ENCODE results near the gene TMA7B.

- TF ChIP-seq POLR2A (IDR thresholded peaks at IDR 0.05) (no peak), CTCF (IDR thresholded peaks at IDR 0.05) (no peak)
Observed at GRCh38 chr22:39940757-39941305, 19.4 kb upstream of the TMA7B start.
